Measurements from ENCODE around the gene ZBTB7A.
"Not testable (repeated sequence)": the region's sequence is repeated elsewhere in the genome, so short reads cannot be mapped to it uniquely, and the experiment has no call there.

ZBTB7A gene

GRCh38 chr19:4016486-4016885, 50.2 kb downstream of the ZBTB7A start:
- DNase-seq (ENCODE audit: low spot score), result no peak

- DNase-seq (ENCODE audit: low spot score), result no peak
Measured at GRCh38 chr19:4015705-4016402, 50.8 kb downstream of the ZBTB7A start.

- peak; percentile 19 for DNase-seq (ENCODE audit: low spot score)
Measured at GRCh38 chr19:4014541-4015491, 51.9 kb downstream of the ZBTB7A start.

- no peak for DNase-seq (ENCODE audit: low spot score)
Measured at GRCh38 chr19:4013886-4014540, 52.7 kb downstream of the ZBTB7A start.

- DNase-seq (ENCODE audit: low spot score), result no peak
Measured at GRCh38 chr19:4012975-4013634, 53.6 kb downstream of the ZBTB7A start.

- DNase-seq (ENCODE audit: low spot score), result no peak
Measured at GRCh38 chr19:4012092-4012974, 54.4 kb downstream of the ZBTB7A start.

GRCh38 chr19:4011430-4011829, 55.3 kb downstream of the ZBTB7A start:
- DNase-seq (ENCODE audit: low spot score), result not testable (repeated sequence)

GRCh38 chr19:4010808-4011110, 55.9 kb downstream of the ZBTB7A start:
- DNase-seq (ENCODE audit: low spot score), result no peak

- DNase-seq (ENCODE audit: low spot score), result no peak
Measured at GRCh38 chr19:4009990-4010807, 56.5 kb downstream of the ZBTB7A start.

- no peak for DNase-seq (ENCODE audit: low spot score)
Measured at GRCh38 chr19:4007836-4008539, 58.7 kb downstream of the ZBTB7A start.

GRCh38 chr19:4007021-4007835, 59.5 kb downstream of the ZBTB7A start, which contains the start of gene PIAS4:
Gene PIAS4, plus strand, starts transcription at chr19:4007736. Its CDS starts 25 bp downstream, at chr19:4007761.
- DNase-seq (ENCODE audit: low spot score), result peak; percentile 97

- not testable (repeated sequence) for DNase-seq (ENCODE audit: low spot score)
Measured at GRCh38 chr19:4005436-4005835, 61.3 kb downstream of the ZBTB7A start.

GRCh38 chr19:4000798-4001197, 65.9 kb downstream of the ZBTB7A start:
- not testable (repeated sequence) for DNase-seq (ENCODE audit: low spot score)

- not testable (repeated sequence) for DNase-seq (ENCODE audit: low spot score)
Measured at GRCh38 chr19:3998667-3999412, 67.9 kb downstream of the ZBTB7A start.

- DNase-seq (ENCODE audit: low spot score), result no peak
Measured at GRCh38 chr19:3995607-3996006, 71.1 kb downstream of the ZBTB7A start.

Data from CD4-positive, alpha-beta T cell treated with Interleukin-6 at 100 ng/mL for 8 hours (primary cell).